ENCODE results near the gene YES1. TPM values are rescaled to one million over a fixed set of nuclear protein-coding genes. Genes with fewer than 3 reads are reported as not detected.

Gene YES1
- total and polyA plus RNA-seq, 2 of the 8 experiments (the other 6 are each of a cell fraction or from before 2014, with no cell fraction given) = 14.8 to 94.3 TPM

DNA sequence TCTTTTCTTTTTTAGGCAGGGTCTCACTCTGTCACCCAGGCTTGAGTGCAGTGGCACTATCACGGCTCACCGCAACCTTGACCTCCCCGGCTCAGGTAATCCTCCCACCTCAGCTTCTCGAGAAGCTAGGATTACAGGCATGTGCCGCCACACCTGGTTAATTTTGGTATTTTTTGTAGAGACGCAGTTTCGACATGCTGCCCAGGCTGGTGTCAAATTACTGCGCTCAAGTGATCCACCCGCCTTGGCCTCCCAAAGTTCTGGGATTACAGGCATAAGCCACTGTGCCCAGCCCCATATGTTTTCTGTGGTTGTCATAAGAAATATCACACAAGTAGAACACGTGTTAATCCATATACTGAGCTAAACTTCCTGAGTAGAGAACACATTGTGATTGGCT is 114.2 kb downstream of the YES1 start:
- DNase-seq (ENCODE audit: low read depth in 1 of 2, low spot score in 2 of 2) = no peak
- CTCF ChIA-PET (ENCODE audit: partially characterized antibody) = interaction anchor here (0.6 to 4.2 kb wide), 10 partner anchors 10 to 142 kb away, joined by 3 to 20 read pairs (median 6); partner anchors contain the start of gene ENOSF1

More for the DNA sequence above, 114.2 kb downstream of the YES1 start:
- Histone ChIP-seq H4K91ac (replicated peaks; ENCODE audit: insufficient read length, low read length) (no peak overlapping the region), H2BK15ac (ENCODE audit: low read length) (no peak overlapping the region), H3K79me2 (ENCODE audit: control insufficient read depth in 1 of 2, insufficient read depth in 2 of 2, low read length in 2 of 2) (no peaks in the 10 kb centered on the region), H4K5ac (ENCODE audit: insufficient read length, low read depth, low read length) (no peak overlapping the region), H2BK120ac (replicated peaks; ENCODE audit: low read depth, low read length) (no peak overlapping the region), H3K79me1 (ENCODE audit: low read depth, low read length) (no peaks in the 10 kb centered on the region), H2AK5ac (ENCODE audit: low read depth, low read length) (no peak overlapping the region), H3K4me3 (ENCODE audit: extremely low read depth in 1 of 4, insufficient read depth in 2 of 4, low read depth in 3 of 4, low read length in 4 of 4) (no peak overlapping the region), H4K8ac (ENCODE audit: extremely low read depth, insufficient read depth, low read length) (no peak overlapping the region), H3K14ac (ENCODE audit: insufficient read length) (no peak overlapping the region), H3K4me1 (replicated peaks in 1 of 4; ENCODE audit: control insufficient read depth in 3 of 4, insufficient read depth in 4 of 4, low read length in 3 of 4) (no peaks in the 10 kb centered on the region; a peak in 1 of 7 replicates), H3K4me2 (ENCODE audit: insufficient read depth in 1 of 2, low read depth in 2 of 2, low read length in 2 of 2) (no peak overlapping the region), H3K9me3 (ENCODE audit: insufficient read depth in 2 of 2, low read depth in 1 of 2, low read length in 1 of 2) (no peaks in the 10 kb centered on the region), H3K18ac (ENCODE audit: extremely low read depth, low read length) (no peak overlapping the region), H3K4ac (replicated peaks; ENCODE audit: insufficient read length, low read depth, low read length) (no peak overlapping the region), H2BK12ac (ENCODE audit: low read depth, low read length) (no peak overlapping the region), H2BK5ac (ENCODE audit: low read depth, low read length) (no peak overlapping the region), H2AFZ (ENCODE audit: low read length) (no peak overlapping the region), H2BK20ac (ENCODE audit: low read length) (no peak overlapping the region), H3K56ac (replicated peaks; ENCODE audit: insufficient read length, low read depth, low read length) (no peak overlapping the region), H3K27ac (ENCODE audit: low read depth, low read length) (no peak overlapping the region), H3K27me3 (replicated peaks in 1 of 4; ENCODE audit: control insufficient read depth in 3 of 4, extremely low read depth in 1 of 4, insufficient read depth in 3 of 4, low read length in 3 of 4) (no peaks in the 10 kb centered on the region), H3K36me3 (ENCODE audit: control insufficient read depth in 2 of 4, insufficient read depth in 4 of 4, low read length in 3 of 4) (peaks cover 0 to 8% (median 2%) of the 10 kb centered on the region in 4 experiments; a peak in 2 of 8 replicates), H3K23ac (ENCODE audit: insufficient read length) (no peak overlapping the region), H3K9ac (replicated peaks in 1 of 4; ENCODE audit: extremely low read depth in 1 of 4, low read depth in 3 of 4, low read length in 3 of 4) (no peak overlapping the region), H4K20me1 (replicated peaks in 1 of 2; ENCODE audit: control insufficient read depth in 1 of 2, insufficient read depth in 2 of 2, low read length in 2 of 2) (peaks cover 1 to 6% of the 10 kb centered on the region in 2 experiments), H3K23me2 (ENCODE audit: low read depth, low read length) (no peaks in the 10 kb centered on the region)
- TF ChIP-seq SUZ12 (IDR thresholded peaks at IDR 0.05; ENCODE audit: low read length) = no peak
- no peak for TF ChIP-seq HDAC2 (IDR thresholded peaks at IDR 0.05; ENCODE audit: borderline replicate concordance in 1 of 2, low read depth in 2 of 2, low read length in 2 of 2)
- peak in 1 of 2 experiments; percentile 26; a peak in 1 of 4 replicates for TF ChIP-seq RAD21 (IDR thresholded peaks at IDR 0.05 in 1 of 2, conservative IDR thresholded peaks at IDR 0.05 in 1 of 2; ENCODE audit: low read depth in 2 of 2, low read length in 2 of 2)
- no peak for TF ChIP-seq ZNF274 (IDR thresholded peaks at IDR 0.05; ENCODE audit: borderline replicate concordance, extremely low read depth, low read length)
- no peak for TF ChIP-seq RXRA (IDR thresholded peaks at IDR 0.05; ENCODE audit: insufficient read depth, low read depth, low read length)
- TF ChIP-seq RNF2 (IDR thresholded peaks at IDR 0.05; ENCODE audit: borderline replicate concordance, low read depth, low read length, missing control alignments, poor library complexity, severe bottlenecking) = no peak
- TF ChIP-seq SIX5 (IDR thresholded peaks at IDR 0.05; ENCODE audit: low read depth, low read length) = no peak
- WGBS, 2 experiments (ENCODE audit: extremely low coverage in 1 of 2, insufficient coverage in 1 of 2, insufficient read length in 1 of 2, insufficient replicate concordance in 2 of 2, low coverage in 1 of 2, low lambda C conversion rate in 2 of 2, missing lambda C conversion rate in 1 of 2) = 71% methylated on average over 8 of the region's 10 CpGs; no CpG with 5 or more reads in 1 of the 2 experiments
- no peak for FAIRE-seq
- POLR2A ChIA-PET (ENCODE audit: partially characterized antibody) = interaction anchor here (0.6 to 1.6 kb wide), 2 partner anchors 15 to 90 kb away, joined by 3 to 5 read pairs; partner anchors contain the start of gene ENOSF1
